Nephron progenitor cell (in vitro differentiated cells): ENCODE data around the gene ITPRIP.

Source experiments
- DNase-seq: peaks from one replicate; pipeline ENCODE4 v3.0.0; 2021
- H3K27ac Mint-ChIP-seq: 2 replicates; pipeline ENCODE4 v1.8.0; 2021; ENCODE audit warnings: mild to moderate bottlenecking, moderate library complexity, mixed read lengths
- H3K27me3 Mint-ChIP-seq: 2 replicates; pipeline ENCODE4 v1.8.0; 2021; ENCODE audit warnings: mild to moderate bottlenecking, low read depth, mixed read lengths; ENCODE audit not compliant: poor library complexity
- H3K36me3 Mint-ChIP-seq: 2 replicates; pipeline ENCODE4 v1.8.0; 2021; ENCODE audit warnings: low read depth, mixed read lengths
- H3K4me1 Mint-ChIP-seq: 2 replicates; pipeline ENCODE4 v1.8.0; 2021; ENCODE audit warnings: mixed read lengths
- H3K4me3 Mint-ChIP-seq: 2 replicates; pipeline ENCODE4 v1.8.0; 2021; ENCODE audit warnings: mild to moderate bottlenecking, moderate library complexity, mixed read lengths
- H3K9me3 Mint-ChIP-seq: 2 replicates; pipeline ENCODE4 v1.8.0; 2021; ENCODE audit warnings: mild to moderate bottlenecking, moderate library complexity, mixed read lengths
- TF ChIP-seq, protein P1 (sequence below): fragments of 200-600 bp; sonication (generic); IDR thresholded peaks from 2 replicates; pipeline ENCODE4 v1.5.0; 2021; ENCODE audit warnings: antibody characterized with exemption

Gene ITPRIP

DNA sequence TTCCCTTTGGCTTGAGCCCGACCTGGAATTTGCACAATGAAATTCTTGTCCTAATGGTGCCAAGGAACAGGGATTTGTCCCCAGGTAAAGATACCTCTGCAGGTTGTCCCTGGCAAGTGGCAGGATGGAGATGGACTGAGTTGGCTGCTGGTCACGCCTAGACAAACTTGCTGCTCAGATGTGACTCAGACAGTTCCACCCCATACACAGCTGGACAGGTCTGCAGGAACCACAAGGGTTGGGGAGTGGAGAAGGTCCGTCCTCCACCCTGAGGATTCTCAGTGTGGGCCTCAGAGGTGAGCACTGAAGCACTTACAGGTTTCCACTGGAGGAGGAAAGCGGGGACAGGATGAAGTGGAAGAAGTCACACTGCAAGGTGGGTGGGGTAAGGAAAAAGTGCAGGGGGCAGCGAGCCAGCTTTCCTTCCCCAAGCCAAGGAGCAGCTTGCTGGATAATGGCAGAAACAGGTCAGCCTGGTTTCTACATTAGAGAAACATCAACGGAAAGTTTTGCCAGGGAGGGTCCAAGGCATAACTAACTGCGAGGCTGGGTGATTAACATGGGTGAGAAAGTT lies 20.5 kb downstream of the ITPRIP start:
- H3K27ac Mint-ChIP-seq: no peak overlapping the region
- peaks cover 42% of the 10 kb centered on the region for H3K36me3 Mint-ChIP-seq
- H3K4me1 Mint-ChIP-seq: peaks cover 41% of the 10 kb centered on the region
- no peak overlapping the region for H3K4me3 Mint-ChIP-seq
- no peaks in the 10 kb centered on the region for H3K9me3 Mint-ChIP-seq
- no peaks in the 10 kb centered on the region for H3K27me3 Mint-ChIP-seq
- TF ChIP-seq, protein P1, sequence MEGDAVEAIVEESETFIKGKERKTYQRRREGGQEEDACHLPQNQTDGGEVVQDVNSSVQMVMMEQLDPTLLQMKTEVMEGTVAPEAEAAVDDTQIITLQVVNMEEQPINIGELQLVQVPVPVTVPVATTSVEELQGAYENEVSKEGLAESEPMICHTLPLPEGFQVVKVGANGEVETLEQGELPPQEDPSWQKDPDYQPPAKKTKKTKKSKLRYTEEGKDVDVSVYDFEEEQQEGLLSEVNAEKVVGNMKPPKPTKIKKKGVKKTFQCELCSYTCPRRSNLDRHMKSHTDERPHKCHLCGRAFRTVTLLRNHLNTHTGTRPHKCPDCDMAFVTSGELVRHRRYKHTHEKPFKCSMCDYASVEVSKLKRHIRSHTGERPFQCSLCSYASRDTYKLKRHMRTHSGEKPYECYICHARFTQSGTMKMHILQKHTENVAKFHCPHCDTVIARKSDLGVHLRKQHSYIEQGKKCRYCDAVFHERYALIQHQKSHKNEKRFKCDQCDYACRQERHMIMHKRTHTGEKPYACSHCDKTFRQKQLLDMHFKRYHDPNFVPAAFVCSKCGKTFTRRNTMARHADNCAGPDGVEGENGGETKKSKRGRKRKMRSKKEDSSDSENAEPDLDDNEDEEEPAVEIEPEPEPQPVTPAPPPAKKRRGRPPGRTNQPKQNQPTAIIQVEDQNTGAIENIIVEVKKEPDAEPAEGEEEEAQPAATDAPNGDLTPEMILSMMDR: no peak
- DNase-seq: no peak

DNA sequence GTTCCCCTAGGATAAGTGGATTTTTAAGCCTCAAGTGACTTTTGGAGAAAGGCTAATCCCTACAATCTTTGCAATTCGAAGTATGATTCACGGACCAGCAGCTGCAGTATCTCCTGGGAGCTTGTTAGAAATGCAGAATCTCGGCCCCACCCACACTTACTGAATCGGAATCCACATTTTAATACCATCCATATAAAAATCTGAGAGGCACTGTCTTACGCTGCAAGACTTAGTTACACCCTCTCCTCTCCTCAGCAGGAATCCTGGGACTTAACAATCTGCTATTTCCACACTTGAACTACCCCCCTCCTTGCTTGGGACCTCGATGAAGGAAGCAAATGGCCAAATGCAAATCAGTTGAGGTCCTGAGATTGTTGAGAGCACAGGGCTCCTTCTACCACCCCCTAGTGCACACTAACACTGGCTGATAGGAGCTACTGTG lies 21.0 kb downstream of the ITPRIP start:
- peaks cover 47% of the 10 kb centered on the region for H3K36me3 Mint-ChIP-seq
- no peak for DNase-seq
- no peaks in the 10 kb centered on the region for H3K27me3 Mint-ChIP-seq
- H3K9me3 Mint-ChIP-seq: no peaks in the 10 kb centered on the region
- TF ChIP-seq, protein P1: no peak
- H3K4me3 Mint-ChIP-seq: no peak overlapping the region
- H3K4me1 Mint-ChIP-seq: peaks cover 36% of the 10 kb centered on the region
- H3K27ac Mint-ChIP-seq: no peak overlapping the region

- TF ChIP-seq, protein P1: no peak
- Mint-ChIP-seq H3K27me3 (no peaks in the 10 kb centered on the region), H3K9me3 (no peaks in the 10 kb centered on the region), H3K4me3 (no peak overlapping the region), H3K27ac (no peak overlapping the region), H3K36me3 (peaks cover 51% of the 10 kb centered on the region), H3K4me1 (peaks cover 28% of the 10 kb centered on the region)
- no peak for DNase-seq
Measured at GRCh38 chr10:104316321-104317099, 21.8 kb downstream of the ITPRIP start.

DNA sequence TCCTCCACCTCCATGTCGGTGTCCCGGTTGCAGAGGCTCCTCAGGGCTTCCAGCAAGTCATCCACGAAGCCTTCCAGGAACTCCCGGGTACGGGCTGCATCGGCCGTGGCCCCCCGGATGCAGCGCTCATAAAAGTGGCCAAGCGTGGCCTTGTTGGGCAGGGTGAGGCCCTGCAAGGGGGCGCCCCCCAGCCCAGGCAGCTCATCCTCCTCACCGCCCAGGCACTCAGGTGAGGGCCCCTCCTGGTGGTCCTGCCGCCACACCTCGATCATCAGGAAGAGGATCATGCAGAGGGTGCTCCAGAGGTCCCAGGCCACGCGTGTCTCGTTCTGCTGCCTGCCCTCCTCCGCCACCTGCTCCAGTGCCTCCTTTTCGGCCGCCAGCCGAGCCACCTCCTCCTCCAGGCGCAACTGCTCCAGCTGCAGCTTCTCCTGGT lies 22.8 kb downstream of the ITPRIP start:
- Mint-ChIP-seq H3K36me3 (peaks cover 58% of the 10 kb centered on the region), H3K9me3 (no peaks in the 10 kb centered on the region), H3K4me1 (peaks cover 27% of the 10 kb centered on the region), H3K4me3 (no peak overlapping the region), H3K27ac (no peak overlapping the region), H3K27me3 (no peaks in the 10 kb centered on the region)
- TF ChIP-seq, protein P1: no peak
- DNase-seq: no peak

- no peaks in the 10 kb centered on the region for H3K9me3 Mint-ChIP-seq
- no peak overlapping the region for H3K27ac Mint-ChIP-seq
- H3K4me3 Mint-ChIP-seq: no peak overlapping the region
- H3K4me1 Mint-ChIP-seq: peaks cover 21% of the 10 kb centered on the region
- no peak for DNase-seq
- TF ChIP-seq, protein P1: no peak
- peaks cover 64% of the 10 kb centered on the region for H3K36me3 Mint-ChIP-seq
- no peaks in the 10 kb centered on the region for H3K27me3 Mint-ChIP-seq
Measured at GRCh38 chr10:104314591-104315485, 23.4 kb downstream of the ITPRIP start.
